GM18526 (cell line): ENCODE data around the gene JOSD1.

ENCODE experiments used
- POLR2A ChIP-seq: IDR thresholded peaks from 3 replicates; pipeline ENCODE4 v1.6.1; 2011; ENCODE audit not compliant: insufficient read length; ENCODE audit errors: extremely low read depth

Gene JOSD1

GRCh38 chr22:38641476-38642040, 59.2 kb downstream of the JOSD1 start:
- no peak for TF ChIP-seq POLR2A

GRCh38 chr22:38638728-38639127, 62.0 kb downstream of the JOSD1 start:
- TF ChIP-seq POLR2A, result no peak

GRCh38 chr22:38638216-38638615, 62.5 kb downstream of the JOSD1 start:
- no peak for TF ChIP-seq POLR2A
